NCI-H1417 (cell line): ENCODE measurements around the gene SCRT2.
"Not testable (repeated sequence)": the region's sequence is repeated elsewhere in the genome, so short reads cannot be mapped to it uniquely, and the experiment has no call there.

Experiments used
- DNase-seq, 3 experiments: peaks; one replicate each; lab custom pipeline; 2025; lab: John Stamatoyannopoulos, UW

Gene SCRT2

DNA sequence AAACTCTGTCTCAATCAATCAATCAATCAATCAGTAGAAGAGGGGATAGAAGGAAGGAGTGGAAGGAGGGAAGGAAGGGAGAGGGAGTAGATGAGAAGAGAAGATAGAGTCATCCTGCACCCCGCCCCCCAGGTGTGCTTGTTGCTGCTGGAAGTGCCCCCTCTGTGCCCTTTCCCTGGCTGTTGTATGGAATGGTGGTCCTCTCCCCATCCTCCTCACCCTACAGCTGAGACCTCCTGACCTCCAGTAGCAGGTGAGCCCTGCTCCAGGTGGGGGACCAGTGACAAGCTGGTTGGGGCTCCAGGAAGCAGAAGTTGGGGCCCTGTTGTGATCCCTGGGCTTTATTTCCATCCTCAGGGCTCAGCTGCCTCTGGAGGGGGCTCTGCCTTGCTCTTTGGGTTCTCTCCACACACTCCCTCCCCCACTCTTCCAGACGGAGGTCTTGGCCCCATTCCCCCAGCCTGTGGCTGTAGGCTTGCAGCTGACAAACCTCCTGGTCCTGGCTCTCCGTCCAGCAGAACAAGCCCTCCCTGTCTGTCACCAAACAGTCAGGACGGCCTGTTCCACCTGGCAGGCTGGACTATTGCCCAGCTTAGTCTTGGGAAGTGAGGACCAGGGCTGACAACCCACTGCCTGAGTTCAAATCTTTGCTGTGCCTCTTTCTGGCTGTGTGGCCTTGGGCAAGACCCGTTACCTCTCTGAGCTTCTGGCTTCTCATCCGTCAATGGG, 26.0 kb upstream of the SCRT2 start:
- no peak for DNase-seq

DNA sequence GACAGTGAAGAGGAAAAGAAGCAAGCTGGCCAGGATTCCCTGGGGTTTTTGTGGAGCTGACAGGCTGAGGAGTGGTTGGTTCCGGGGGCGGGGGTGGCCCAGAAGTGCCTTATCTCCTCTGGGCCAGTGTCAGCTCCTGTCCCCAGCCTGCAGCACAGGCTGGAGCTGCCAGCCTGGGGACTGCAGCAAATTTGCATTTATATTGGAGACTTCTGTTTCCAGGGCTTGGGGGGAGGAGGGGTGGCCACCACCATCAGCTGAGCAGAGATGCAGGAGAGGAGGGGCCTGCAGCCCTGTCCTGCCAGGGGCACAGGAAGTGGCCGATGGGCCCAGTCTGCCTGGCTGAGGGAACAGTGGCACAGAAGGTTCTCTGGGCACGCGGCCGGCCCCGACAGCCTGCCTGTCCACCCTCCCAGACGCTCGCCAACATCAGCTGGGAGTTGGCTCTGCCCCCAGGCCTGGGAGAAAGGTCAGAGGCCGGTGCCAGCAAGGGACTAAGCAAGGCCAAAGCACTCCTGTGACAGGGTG, 24.3 kb upstream of the SCRT2 start:
- DNase-seq = no peak

- DNase-seq = no peak
Observed at GRCh38 chr20:699342-699741, 23.7 kb upstream of the SCRT2 start.

GRCh38 chr20:698276-698675, 22.7 kb upstream of the SCRT2 start:
- no peak for DNase-seq

GRCh38 chr20:697826-698225, 22.2 kb upstream of the SCRT2 start:
- DNase-seq = no peak

DNA sequence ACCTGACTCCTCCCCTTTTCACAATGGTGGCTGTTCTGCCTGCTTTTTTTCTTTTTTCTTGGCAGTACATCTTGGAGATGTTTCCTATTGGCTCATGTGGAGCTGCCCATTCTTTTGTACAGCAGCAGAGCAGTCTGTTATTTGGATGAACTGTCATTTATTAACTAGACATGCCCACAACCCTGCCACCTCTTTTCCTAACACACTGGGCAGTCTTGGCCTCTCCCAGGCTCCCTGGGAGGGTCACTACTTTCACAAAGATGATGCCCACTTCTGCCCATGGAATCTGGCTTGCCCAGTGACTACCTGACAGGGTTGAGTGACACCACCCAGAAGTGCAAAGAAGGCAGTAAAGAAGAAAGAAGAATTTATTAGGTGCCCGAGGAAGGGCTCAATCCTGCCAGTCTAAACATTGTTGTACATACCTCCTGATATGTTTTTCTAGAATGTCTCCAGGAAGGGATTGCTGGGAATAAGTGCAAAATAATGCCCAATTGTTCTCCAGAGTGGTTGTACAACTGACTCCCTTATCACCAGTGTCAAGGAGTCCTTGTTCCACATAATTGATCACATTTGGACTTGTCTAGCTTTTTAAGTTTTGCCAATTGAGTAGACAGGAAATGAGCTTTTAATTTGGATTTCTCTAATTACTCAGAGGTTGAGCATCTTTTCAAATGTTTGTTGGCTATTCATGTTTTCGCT, 19.7 kb upstream of the SCRT2 start:
- no peak for DNase-seq

DNA sequence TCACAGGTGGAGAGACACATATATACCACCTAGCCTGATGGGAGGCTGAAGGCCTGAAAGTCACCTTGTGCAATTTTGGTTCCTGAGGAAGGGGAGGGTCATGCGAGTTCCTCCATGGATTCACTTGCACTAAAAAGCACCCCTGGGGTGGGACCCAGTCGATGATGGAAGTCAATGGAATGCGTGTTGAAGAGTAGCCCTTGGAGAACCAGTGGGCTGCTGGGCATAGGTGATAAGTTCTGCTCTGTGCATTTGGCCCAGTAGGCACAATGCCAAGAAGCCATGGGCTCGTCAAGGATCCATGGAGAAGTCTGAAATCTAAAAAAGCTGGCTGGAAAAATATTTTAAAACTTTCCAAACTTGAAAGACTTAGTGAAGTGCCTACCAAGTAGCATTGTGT, 18.9 kb upstream of the SCRT2 start:
- DNase-seq = no peak

- not testable (repeated sequence) for DNase-seq
Observed at GRCh38 chr20:693786-694185, 18.2 kb upstream of the SCRT2 start.

DNA sequence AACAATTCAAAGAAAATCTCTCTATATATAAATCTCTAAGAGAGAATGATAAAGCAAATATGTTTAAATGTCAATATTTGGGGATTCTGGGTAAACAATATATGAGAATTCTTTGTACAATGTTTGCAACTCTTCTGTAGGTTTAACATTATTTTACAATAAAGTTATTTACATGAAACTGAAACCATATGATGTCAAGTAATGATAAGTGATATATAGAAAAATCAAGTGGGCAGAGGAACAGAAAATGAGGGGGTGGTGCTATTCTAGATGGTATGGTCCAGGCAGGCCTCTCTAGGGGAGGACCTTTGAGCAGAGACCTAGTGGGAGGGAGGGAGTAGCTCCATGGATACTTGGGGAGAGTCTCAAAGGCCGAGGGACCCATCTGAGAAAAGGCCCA, 16.4 kb upstream of the SCRT2 start:
- DNase-seq = no peak

GRCh38 chr20:689947-690346, 14.3 kb upstream of the SCRT2 start:
- no peak for DNase-seq

DNA sequence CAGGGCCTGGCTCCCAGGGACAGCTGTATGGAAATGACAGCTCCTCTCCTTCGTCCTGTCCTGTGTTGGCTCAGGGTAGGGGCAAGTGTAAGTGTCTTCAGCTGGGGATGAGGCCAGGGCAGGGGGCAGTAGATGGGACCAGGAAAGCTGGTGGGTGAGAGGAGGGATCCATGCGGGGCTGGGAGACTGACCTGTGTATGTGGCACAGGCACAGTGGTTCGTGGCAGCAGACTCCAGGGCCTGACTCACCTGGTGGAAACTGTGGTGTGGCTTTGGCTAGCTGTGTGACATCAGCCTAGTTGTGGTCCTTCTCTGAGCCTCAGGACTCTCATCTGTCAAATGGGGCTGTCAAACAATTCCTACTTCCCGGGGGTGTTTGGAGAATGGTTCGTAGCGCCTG, 13.7 kb upstream of the SCRT2 start:
- DNase-seq = no peak

GRCh38 chr20:688809-689212, 13.2 kb upstream of the SCRT2 start:
- peak in 1 of 3 experiments; percentile 39 for DNase-seq

DNA sequence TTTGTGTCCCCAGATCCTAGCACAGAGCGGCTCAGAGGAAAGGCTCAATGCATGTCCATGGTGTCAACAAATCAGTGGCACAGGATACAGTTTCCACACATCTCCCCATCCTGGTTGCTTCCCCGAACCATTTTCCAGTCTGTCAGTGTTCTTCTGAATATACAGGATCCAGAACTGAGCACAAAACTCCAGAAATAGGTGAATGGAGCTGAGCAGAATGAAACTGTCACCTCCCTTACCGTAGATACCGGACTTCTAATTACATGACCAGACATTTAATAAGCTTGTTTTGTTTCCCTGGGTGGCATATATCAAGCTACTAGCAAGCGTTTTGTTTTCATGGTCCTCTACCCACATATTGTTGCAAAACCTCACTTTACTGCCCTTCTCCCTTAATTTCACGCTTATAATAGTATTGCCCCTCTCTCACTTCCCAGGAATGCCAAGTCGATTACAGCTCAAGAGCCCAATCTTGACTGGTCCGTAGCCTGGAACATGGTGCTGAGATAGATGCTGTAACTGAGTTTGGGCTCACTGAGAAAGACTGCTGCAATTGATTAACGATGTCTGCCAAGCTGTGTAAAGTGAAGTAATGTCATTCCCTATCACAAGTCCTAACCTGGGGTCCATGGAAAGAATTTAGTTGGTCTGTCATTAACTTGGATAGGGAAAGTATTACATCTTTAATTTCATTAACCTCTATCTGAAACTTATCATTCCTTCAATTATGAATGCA, 12.0 kb upstream of the SCRT2 start:
- DNase-seq = no peak

GRCh38 chr20:684676-685319, 9.2 kb upstream of the SCRT2 start:
- no peak for DNase-seq

DNA sequence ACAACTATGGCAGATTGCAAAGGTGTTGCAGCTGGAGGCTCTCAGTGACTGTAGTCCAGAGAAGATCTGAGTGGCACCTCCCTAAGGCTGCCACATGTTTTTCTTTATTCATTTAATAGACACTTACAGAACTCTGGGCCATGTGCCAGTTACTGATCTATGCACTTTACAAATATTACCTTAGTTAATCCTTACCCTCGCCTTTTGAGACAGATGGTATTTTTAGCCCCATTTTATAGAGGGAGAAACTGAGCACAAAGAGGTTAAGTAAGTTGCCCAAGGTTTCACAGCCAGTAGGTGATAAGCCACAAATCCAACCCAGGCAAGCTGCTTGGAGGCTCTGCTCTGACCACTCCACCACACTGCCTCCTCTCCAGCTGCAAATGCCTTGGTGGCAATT, 6.5 kb upstream of the SCRT2 start:
- DNase-seq = no peak

DNA sequence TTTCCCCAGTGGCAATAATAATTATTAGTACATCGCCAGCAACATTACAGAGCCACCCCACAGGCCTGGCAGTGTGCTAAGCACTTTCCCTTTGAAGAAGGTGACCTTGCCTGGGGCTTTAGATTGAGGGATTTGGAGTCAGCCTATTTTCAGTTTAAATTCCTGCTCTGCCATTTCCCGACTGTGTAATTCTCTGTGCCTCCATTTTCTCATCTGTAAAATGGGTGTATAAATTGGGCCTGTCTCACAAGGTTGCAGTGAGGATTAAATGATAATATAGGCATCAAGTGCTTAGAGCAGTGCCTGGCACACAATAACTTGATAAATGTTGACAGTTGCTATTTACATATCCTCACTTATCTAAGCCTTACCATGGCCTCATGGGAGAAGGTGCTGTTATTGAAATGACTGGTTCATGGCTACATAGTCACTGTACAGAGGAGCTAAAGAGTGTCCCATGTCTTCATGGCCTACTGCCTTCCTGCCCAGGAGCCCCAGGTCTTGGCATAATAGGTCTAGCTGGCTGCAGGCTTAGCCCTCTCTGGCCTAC, 5.1 kb upstream of the SCRT2 start:
- DNase-seq = no peak

GRCh38 chr20:677957-678356, 2.4 kb upstream of the SCRT2 start:
- no peak for DNase-seq

DNA sequence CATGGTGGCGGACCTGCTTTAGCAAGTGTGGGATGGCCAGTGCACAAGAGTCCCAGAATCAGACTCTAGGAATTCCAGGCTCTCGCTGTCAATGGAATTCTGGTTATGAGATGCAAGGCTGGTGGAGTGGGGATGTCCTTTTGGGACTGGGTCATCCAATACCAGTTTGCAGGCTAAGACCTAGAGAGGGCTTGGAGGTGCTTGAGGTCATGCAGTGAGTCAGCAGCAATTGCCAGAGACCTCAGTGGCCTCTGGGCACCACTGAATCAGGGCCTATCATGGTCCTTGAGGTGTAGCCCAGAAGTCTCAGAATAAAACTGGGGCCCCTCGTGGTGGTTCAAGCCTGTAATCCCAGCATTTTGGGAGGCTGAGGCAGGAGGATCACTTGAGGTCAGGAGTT, 1.4 kb upstream of the SCRT2 start:
- DNase-seq = no peak

DNA sequence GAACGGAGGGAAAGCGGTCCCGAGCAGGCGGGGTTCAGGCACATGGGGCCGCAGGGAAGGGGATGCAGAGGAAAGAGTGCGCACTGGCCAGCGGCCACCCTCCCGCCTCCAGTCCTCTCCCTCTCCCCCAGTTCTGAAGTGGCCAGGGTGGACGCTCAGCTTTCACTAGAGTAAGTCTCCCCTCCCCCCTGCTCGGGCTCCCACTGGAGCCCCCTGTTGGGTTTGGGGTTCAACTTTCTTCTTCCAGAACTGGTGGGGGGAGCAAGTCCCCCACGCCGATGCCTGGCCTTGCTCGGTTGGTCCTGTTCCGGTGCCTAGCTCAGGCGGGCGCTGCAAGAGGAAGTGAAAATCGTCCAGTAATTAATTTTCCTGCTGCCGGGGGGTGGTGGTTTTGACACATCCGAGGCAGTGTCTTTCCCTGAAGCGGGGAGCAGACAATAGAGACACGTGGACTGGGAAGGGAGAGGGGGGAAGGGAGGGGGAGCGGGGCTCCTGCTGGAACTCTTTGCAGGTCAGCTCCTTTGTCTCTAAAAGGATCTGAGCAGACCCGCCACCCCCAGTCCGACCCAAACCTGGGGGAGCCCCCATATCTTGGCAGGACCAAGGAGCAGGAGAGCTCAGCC, 824 bp upstream of the SCRT2 start:
- peak in 2 of 3 experiments; percentile 66 to 73 for DNase-seq

DNA sequence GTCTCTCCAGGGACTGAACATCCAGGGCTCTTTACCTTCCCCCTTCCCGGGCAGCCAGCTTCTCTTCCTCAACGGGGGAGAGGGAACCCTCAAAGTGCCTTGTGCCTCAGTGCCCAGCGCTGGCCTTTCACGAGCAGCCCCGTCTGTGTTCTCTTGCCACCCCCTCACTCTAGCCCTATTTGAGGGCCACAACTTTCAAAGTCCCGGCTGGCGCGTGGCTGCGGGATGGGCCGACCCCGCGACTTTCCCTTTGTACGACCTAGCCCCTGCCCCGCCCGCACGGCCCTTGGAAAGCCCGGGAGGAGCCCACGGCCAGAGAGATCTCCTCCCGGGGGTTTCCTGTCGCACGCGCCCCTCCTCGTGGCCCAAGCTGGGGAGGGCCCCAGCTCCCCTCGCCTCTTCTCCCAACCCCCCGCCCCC, 559 bp downstream of the SCRT2 start:
- peak in 1 of 3 experiments; percentile 53 for DNase-seq

DNA sequence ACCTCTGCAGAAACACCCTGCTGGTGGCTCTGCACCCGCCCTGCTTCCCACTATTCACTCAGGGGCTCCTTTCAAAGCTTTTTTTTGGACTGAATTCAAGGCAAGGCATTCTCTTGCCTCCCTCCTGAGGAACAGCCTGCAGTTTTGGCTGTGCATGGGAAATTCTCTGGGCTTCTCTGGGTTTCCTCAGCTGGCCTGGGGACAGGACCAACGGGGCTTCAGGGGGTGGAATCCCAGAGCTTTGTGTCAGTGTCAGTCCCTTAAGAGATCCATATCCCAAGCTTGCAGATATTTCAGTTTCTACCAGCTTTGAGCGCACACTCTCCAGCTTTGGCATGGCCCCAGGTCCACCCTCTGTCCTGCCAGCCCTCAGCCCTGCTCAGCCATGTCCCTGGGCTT, 2.0 kb downstream of the SCRT2 start:
- DNase-seq = no peak
